Measurements from ENCODE around the gene THAP10.
A peak's percentile ranks its signal among the peaks of the same experiment; 100 is the strongest.
"Not testable (repeated sequence)": the region's sequence is repeated elsewhere in the genome, so short reads cannot be mapped to it uniquely, and the experiment has no call there.

THAP10 gene

DNA sequence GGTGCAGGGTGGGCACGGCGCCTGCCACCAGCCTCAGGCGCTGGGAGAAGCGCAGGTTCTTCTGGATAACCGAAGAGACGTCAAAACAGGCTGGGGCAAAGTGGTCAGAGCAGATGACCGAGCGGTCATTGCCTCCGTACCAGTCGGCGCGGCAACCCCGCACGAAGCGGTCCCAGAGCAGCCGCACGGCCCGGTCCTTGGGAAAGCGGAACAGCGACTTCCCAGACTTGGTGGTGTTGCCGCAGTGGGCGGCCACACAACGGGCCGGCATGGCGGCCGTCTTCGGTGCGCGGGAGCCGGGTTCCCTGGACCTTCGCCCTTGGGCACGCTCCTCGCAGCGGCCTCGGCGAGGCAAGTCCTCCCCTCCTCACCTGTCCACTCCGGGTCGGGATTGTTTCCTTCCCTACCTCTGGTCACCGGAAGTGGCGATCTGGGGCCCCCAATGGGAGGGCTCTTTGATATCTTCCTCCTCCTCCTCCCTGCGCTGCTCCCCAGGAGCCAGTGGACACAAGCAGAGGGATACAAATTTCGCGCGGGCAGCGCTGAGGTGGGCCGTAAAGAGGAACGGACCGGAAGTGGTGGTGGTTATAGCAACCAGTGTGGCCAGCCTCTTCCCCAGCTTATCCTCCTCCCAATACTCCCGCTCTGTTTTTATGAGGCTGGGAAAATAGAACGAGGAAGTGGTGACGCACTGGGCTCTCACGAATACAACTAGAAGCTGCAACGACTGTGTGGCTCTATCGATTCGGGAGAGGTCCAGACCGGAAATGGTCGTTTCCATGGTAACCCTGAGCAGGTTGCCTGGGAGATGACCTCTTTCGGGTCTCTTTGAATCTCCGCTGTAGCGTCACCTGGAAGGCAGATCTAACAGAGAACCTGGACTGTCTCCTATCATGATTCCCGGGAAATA, at the start of gene THAP10, which contains the start of gene LRRC49:
Gene THAP10 (minus strand): TSS at position 432 of the 910 bp plus-strand sequence. CDS start 161 bp downstream, at position 271.
Gene LRRC49 (plus strand): TSS at position 825 of the 910 bp plus-strand sequence. CDS start 69 bp downstream, at position 894.
- DNase-seq = peak; percentile 79

DNA sequence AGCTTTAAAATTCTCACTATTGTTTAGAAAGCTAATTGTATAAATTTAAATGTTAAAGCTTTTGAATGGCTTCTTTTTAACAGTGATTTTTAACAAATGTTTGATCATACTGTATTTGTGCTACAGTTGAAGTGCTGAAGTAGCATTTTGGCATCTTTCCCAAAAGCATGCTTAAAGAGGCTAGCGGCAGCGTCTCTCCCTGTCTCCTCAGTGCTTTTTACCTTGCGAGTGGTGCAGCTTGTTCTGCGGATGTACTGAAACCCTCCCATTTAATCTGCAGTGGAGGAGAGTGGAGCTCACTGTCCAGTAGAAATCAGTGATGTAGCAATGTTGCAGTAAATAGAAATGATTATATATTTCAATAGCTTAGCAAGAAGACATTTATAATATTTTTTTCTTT, 44.1 kb upstream of the THAP10 start:
- peak; percentile 54 for DNase-seq

DNA sequence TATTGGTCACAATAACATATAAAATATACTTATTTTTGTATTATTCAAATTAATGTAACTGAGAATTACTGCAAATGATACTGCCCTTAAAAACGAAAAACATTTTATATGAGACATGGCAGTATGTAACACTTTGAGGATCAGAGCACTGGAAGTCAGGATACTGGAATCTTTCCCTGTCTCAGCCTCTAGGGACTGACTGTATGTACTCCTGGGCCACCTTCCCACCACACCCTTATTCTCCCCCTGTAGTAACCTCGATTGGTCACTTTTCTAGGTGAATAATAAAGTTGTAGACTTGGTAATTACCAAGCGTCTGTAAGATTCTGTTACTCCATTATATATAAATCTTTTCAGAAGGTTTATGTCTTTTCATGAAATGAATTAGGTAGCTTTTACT, 43.4 kb upstream of the THAP10 start:
- DNase-seq = no peak

DNA sequence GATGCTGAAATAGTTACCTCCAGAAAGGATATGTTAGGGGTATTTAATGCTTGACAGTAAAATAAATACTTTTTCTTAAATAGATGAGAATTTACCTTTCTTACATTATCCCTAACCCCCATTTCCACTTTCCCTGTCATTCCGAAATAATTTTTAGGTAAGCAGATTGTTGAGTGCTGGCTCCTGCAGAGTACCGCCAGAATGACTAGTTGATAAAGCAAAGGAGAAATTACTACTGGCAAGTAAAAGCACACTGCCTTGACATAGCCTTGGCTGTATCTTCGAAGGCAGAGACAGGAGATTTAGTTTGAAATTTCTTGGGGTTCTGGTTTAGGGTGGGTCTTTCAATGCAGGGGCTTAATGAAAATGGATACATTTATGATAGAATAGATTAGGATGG, 41.2 kb upstream of the THAP10 start:
- no peak for DNase-seq

DNA sequence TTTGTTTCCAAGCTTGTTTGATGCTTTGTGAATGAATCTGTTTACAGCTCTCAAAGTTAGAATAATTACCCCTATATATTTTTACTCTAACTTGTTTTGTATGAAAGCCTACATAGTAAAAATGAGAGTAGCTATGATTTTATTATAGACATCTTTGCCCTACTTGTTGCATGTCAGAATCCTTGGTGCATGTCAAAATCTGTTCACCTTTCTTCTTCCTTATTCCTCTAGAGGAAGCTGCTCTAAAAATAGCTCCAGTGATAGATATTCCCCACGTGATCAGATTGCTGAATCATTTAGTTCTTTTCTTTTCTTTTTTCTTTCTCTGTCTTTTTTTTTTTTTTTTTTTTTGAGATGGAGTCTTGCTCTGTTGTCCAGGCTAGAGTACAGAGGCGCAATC, 40.2 kb upstream of the THAP10 start:
- no peak for DNase-seq

DNA sequence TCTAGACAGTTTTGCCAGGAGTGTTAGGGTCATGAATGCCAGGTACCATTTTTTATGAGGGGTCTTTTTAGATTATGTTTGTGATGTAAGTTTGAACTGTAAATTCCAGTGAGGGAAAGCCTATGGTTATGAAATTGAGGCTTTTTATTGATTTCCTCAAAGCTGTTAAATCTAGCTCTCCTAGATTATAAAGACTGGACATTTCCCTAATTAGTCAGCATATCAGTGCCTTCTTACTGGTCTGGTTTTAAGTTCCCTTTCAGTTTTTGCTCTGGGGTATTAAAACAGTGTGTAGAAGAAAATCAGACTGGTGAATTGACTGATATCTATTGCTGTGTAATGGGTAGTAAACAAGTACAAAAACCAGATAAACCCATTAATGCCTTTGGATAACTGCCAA, 39.6 kb upstream of the THAP10 start:
- DNase-seq = no peak

DNA sequence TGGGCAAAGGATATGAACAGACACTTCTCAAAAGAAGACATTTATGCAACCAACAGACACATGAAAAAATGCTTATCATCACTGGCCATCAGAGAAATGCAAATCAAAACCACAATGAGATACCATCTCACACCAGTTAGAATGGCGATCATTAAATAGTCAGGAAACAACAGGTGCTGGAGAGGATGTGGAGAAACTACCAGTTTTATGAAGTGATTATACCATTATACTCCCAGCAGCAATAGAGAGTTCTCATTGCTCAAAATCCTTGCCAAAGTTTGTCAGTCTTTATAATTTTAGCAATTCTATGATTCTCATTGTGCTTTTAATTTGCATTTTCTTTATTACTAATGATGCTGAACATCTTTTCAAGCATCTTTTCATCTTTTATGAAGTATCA, 34.7 kb upstream of the THAP10 start:
- DNase-seq = not testable (repeated sequence)

DNA sequence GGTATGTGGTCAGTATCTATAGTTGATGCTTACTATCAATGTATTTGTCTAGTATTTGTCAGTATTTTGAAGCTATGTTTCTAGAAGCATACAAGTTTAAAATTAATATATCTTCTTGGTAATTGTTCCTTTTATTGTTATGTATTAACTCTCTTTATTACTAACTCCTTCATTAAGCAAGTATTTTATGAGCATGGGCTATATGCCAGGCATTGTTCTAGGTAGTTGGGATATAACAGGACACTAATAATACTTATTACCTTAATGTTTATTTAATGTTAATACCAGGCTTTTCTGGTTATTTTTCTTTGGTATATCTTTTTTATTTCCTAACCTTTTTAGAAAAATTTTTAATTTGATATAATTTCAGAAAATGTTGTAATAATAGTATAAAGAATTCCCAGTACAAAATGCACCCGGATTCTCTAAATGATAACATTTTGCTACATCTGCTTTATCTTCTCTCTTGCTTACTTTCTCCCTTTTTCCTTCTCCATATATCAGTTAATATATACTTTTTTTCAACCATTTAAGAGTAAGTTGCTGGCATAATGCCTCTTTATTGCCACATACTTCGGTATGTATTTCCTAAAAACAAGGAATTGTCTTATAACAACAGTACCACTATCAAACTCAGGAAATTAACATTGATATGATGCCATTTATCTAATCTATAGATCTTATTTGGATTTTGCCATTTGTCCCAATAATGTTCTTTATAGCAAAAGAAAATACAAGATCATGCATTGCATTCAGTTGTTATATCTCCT, 31.3 kb upstream of the THAP10 start:
- DNase-seq = no peak

DNA sequence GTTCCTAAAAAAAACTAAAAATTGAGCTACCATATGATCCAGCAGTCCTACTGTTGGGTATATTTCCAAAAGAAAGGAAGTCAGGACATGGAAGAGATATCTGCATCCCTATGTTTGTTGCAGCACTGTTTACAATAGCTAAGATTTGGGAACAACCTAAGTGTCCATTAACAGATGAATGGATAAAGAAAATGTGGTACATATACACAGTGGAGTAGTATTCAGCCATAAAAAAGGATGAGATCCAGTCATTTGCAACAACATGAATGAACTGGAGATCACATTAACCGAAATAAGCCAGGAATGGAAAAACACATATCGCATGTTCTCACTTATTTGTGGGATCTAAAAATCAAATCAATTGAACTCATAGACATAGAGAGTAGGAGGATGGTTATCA, 29.9 kb upstream of the THAP10 start:
- DNase-seq = no peak

DNA sequence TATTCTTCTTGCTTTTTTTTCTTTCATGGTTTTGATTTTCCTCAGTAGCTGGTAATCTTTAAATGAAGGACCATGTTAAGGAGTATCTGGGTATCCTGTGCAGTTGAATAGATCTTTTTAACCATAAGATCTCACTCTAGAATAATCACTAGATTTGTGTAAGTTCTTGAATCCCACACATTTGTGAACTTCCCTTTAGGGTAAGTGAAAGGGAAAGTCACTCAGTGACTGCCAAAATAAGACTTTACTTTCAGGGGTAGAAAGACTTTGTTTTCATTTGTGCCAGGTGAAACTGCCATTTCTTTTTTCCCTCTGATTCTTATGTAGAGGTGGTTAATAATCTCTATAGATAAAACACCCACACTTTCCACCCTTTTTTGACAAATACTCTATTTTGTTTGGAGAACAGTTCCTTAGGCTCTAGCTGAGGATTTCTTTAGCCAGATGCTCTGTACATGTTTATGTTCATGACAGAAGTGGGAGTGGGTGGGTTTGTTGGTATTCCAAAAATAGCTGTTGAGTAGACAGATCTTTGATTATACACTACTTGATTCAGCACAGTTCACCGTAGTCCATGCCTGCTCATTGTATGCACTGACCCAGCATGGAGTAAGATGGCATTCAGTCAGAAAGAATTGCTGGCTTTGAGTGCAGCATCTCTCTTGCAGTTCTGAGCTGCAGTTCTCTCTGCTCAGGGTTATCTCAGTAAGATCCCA, 28.9 kb upstream of the THAP10 start:
- no peak for DNase-seq

DNA sequence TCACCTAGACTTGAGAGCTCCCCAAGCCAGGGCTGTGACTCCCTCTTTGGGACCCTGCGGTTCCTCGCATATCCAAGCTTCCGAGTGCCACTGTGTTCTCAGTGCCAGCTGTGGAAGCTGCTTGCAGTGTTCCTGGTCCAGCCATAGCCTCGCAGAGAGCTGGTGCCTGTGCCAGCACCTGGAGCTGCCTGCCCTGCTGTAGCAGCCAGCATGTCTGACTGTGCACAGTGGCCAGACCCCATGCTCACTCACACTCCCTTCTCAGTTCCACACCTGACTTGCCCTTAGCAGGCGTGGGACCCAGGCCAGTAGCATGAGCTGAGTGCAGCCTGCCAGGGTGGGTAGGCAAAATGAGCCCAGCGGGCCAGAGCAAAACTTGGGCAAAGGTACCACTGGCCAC, 25.7 kb upstream of the THAP10 start:
- no peak for DNase-seq

DNA sequence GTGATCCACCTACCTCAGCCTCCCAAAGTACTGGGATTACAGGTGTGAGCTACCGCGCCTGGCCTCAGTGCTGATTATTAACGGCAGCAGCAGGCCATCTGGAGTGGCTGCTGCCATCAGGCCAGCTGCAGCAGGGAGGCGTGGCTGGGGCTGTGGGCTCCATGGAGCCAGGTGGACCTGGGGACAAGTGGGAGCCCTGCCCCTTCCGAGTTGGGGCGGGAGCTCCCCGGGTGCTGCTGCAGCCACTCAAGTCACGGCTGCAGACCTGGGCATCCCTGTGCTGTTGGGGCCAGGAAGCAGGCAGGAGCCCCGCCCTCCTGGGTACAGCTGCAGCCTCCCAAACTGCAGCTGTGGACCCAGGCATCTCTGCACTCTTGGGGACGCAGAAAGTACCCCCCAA, 24.3 kb upstream of the THAP10 start:
- DNase-seq = no peak

DNA sequence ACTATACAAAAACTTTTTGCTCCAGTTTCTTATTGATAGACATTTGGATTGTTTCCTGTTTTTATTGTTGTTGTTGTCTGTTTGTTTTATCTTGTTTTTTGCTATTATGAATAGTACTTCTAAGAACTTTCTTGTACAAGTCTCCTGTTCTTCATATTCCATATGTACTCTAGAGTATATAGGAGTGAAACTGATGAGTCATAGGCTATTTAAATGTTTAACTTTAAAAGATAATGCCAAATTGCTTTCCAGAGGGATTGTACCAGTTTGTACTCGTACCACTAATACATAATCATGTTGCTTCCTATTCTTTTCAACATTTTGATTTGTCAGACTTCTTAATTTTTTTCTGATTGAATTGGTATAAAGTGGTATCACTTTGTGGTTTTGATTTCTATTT, 20.0 kb upstream of the THAP10 start:
- DNase-seq = no peak

DNA sequence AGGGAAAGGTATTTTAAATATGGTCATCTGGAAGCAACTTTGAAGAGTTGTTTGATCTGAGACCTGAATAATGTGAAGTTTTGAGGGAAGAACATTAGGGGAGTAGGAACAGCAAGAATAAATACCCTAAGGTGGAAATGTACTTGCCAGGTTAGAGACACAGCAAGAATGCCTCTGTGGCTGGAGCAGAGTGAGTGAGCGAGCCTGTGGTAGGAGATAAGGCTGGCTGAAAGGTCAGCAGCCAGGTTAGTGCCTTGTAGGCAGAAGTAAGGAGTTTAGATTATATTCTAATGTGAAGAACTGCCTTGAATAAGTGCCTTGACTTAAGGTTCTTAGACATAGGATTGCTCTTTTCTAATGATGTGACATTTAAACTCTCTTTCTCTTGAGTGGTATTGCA, 18.7 kb upstream of the THAP10 start:
- DNase-seq = no peak

DNA sequence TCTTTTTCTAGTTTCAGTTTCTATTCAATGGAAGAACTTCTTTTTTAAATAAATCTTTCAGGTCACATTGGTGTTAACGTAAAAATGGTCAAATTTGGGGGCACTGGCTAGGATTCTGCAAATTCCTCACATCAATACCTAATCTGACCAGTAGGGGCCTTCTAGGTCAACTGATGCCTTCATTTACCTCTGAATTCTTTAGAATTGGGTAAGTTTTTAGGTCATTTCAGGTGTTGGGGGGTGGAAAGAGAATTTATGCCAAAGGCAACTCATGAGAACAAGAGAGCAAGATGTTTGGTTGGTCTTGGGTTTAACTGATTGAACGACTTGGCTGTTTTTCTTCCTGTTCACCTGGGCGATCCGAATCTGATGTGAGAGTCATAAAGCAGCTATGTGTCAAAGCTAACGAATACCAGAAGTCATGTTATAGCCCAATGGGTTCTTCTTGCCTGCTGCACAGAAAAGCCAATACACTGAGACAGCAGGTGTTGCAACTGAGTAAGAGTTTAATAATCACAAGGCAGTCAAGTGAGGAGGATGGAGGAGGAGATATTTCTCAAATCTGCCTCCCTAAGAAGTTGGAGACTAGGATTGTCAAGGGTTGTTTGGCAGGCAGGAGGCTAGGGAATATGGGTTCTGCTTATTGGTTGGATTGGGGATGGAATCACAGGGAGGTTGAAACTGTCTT, 15.7 kb upstream of the THAP10 start:
- DNase-seq = no peak

DNA sequence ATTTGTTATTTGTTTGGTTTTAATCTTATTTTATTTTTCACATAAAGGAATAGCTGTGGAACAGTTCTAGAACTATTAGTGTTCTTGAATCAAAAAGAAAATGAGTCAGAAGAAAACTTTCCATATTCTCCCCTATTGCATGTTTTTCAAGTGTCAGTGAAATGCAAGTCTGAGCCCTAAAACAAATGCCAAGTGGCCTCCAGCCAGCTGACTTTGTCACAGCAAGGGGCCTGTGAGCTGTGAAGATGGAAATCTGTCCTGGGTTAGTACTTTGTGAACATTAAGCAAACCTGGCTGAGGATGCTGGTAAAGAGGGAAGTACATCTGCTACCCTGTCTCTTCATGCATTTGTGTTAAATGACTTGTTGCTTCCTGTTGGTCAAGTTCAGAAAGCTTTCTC, 14.6 kb upstream of the THAP10 start:
- no peak for DNase-seq

DNA sequence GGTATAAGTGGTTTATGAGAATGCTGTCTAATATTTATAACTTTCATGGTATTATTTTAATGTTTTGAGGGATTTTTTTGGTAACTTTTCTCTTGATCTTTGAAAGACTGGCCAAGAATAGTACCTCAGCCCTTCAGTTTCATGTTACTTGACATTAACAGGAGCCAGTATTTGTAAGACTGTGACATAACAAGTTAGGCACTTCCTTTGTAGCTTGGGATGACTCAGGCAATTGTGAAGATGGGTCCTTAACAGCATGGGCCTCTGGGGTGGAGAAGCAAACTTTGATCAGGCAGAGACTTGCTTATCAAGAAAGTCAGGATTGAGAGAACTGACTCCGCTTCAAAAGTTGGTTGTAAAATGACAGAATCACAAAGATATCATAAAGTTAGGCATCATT, 9.9 kb upstream of the THAP10 start:
- DNase-seq = no peak

DNA sequence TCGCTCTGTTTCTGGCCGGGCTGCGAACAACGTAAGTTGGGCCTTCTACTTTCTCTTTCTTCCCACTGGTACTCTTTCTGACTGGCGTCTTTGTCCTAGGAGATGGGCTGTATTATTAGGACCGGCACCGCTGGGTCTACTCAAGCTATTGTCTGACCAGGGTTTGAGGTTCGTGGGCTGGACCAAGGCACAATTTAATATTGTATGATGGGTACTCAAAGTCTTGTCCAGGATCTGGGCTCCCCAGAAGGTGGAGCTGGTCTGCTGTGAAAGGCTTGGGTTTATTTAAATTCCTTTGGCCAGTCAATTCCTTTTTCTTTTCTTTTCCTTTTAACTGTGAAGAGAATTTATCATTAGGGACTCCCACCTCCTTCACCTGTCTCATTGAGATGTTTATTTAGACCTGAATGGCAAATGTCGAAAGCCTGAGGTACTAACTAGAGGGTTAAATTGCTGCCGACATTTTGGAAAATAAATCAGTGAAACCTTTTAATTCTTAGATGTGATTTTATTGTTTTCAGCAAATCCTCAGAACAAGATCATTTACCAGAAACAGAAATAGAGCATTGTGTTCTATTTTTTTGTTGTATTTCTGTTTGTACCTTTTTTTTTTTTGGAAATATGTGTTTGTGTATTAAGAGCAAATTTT, 803 bp upstream of the THAP10 start:
- peak; percentile 9 for DNase-seq

DNA sequence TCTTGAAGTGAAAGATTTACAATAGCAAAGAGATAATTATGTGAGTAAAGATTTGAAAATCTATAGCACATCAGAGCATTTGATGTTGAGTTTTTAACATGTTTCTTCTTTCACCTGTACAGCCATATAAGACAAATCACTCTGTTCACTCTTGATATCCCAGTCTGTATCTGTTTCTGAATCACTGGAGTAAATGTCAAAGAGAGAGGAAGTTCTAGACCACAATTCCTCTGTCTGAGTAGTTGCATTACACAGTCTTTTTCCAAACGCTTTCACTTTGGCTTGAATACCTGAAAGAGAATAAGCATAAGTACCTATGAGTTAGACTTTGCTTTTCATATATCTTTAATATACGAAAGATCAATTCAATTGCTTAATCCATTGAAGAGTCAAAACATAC, 9.9 kb downstream of the THAP10 start:
- DNase-seq = no peak

DNA sequence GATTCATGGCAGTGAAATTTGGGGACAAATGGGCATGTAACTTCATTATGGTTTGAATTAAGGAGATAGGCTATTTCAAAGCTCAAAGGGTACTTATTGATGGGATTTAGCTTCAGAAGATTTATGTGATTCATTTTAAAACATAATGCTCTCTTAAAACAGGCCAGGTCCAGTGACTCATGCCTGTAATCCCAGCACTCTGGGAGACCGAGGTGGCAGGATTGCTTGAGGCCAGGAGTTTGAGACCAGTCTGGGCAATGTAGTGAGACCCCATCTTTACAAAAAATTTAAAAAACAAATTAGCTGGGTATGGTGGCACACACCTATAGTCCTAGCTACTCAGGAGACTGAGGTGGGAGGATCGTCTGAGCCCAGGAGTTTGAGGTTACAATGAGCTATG, 11.5 kb downstream of the THAP10 start:
- DNase-seq = no peak

DNA sequence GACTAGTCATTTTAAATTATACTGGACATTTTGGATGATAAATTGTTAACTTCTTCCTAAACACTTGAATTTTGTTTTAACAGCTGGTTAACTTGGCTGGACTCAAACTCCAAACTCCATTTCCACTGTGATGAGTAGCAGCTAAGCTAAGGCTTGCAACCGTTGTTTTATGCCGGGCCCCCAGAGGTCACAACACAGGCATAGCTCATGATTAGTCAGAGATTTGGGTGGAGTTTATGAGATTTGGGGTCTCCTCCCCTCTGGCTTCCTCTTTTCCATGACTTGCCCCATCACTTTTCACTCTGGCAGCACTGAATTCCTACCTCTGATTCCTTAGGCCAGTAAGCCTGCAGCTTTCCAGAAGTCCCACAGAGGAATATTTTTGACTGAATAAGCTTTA, 12.8 kb downstream of the THAP10 start:
- DNase-seq = no peak

DNA sequence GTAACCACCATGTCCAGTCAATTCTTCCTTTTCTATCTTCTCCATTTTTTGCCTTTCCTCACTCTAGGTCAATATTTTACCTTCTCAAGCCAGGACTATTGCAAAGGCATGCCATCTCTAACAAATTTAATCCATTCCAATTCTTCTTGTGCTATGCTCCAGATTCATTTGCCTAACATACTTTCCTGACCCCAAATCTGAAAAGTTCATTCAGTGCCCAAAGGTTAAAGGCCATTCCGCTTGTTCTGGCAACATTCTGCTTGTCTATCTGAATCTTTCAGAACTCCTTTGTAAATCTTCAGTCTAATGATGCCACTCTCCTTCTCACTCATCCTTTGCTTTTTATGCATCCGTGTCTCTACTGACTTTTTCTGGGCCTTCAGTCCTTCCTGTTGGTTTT, 15.6 kb downstream of the THAP10 start:
- no peak for DNase-seq

Data from NCI-H2029 (cell line).